Activated naive CD8-positive, alpha-beta T cell treated with anti-CD3 and anti-CD28 coated beads, Interleukin-2, amount 10 ng/mL, durations not matched to agents 7 days and 5 days (primary cell): ENCODE measurements around the gene SPDYE8. TPM values are rescaled to one million over a fixed set of nuclear protein-coding genes. Genes with fewer than 3 reads are reported as not detected.
"Not testable (repeated sequence)": the region's sequence is repeated elsewhere in the genome, so short reads cannot be mapped to it uniquely, and the experiment has no call there.

ENCODE experiments used
- ATAC-seq: fragments of 150-1000 bp; cut with Tn5 transposase; one replicate; pipeline ENCODE4 v1.10.0; 2021; ENCODE audit warnings: low read depth, moderate library complexity
- POLR2A ChIA-PET: fragments of 350-600 bp; sonication (Branson Sonifier 250); formaldehyde crosslinking; loops from one replicate; lab custom pipeline; 2021; ENCODE audit warnings: antibody characterized with exemption; lab: Charles Lee
- DNase-seq: peaks from one replicate; pipeline ENCODE4 v3.0.0; 2021
- H3K27ac Mint-ChIP-seq: one replicate; pipeline ENCODE4 v1.8.0; 2022; ENCODE audit warnings: mild to moderate bottlenecking, mixed read lengths
- H3K27me3 Mint-ChIP-seq: one replicate; pipeline ENCODE4 v1.8.0; 2022; ENCODE audit warnings: mild to moderate bottlenecking, moderate library complexity, mixed read lengths
- H3K36me3 Mint-ChIP-seq: one replicate; pipeline ENCODE4 v1.8.0; 2021; ENCODE audit warnings: mild to moderate bottlenecking, mixed read lengths
- H3K4me1 Mint-ChIP-seq: one replicate; pipeline ENCODE4 v1.8.0; 2021; ENCODE audit warnings: mixed read lengths
- H3K4me3 Mint-ChIP-seq: one replicate; pipeline ENCODE4 v1.8.0; 2022; ENCODE audit warnings: mild to moderate bottlenecking, moderate library complexity, mixed read lengths
- H3K9me3 Mint-ChIP-seq: one replicate; pipeline ENCODE4 v1.8.0; 2021; ENCODE audit warnings: mixed read lengths
- total RNA-seq, 2 experiments: library from RNA; stranded (reverse); gene quantifications; one replicate each; pipeline ENCODE4 v1.2.3, GENCODE V29; 2021

SPDYE8 gene
- total RNA-seq, 2 experiments from 2014 or later = not detected

- H3K4me3 Mint-ChIP-seq, H3K9me3 Mint-ChIP-seq, ATAC-seq, H3K4me1 Mint-ChIP-seq, DNase-seq, H3K27ac Mint-ChIP-seq, H3K36me3 Mint-ChIP-seq, H3K27me3 Mint-ChIP-seq, POLR2A ChIA-PET: not testable (repeated sequence)
These were observed 54.8 kb downstream of the SPDYE8 start for GRCh38 chr7:72974781-72975180.

DNA sequence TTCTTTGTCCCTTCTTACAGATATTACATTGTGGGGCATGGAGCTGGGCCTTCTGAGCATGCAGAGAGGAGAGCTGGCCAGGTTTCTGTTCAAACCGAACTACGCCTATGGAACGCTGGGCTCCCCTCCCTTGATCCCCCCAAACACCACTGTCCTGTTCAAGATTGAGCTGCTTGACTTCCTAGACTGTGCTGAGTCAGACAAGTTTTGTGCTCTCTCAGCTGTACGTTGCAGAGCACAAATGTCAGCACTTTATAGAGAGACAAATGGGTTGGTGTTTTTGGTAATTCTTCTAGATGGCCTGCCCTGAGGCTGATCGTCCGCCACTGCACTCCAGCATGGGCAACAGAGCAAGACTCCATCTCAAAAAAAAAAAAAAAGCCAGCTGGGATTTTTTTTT, 58.1 kb downstream of the SPDYE8 start:
- H3K27me3 Mint-ChIP-seq, DNase-seq, POLR2A ChIA-PET, H3K9me3 Mint-ChIP-seq, H3K4me1 Mint-ChIP-seq, H3K4me3 Mint-ChIP-seq, H3K27ac Mint-ChIP-seq, H3K36me3 Mint-ChIP-seq, ATAC-seq: not testable (repeated sequence)

Other genes with a start within 250 kb of the SPDYE8 start
- gene TYW1B, start 201.6 kb downstream of the SPDYE8 start, total RNA-seq = 1 to 10 TPM; 4.0 to 4.5 TPM
- 10 to 100 TPM; 58.2 to 60.9 TPM for gene POM121, start 104.7 kb downstream of the SPDYE8 start, total RNA-seq
- gene TRIM74, start 60.3 kb downstream of the SPDYE8 start, total RNA-seq = 1 to 10 TPM; 1.6 to 2.5 TPM
- gene SPDYE11, start 28.1 kb upstream of the SPDYE8 start, total RNA-seq = not detected
- not detected for gene SPDYE9, start 56.3 kb upstream of the SPDYE8 start, total RNA-seq